HCT116 (cell line): Measurements from ENCODE around the gene HERC2. TPM values are rescaled to one million over a fixed set of nuclear protein-coding genes. Genes with fewer than 3 reads are reported as not detected.

ENCODE experiments used
- ATAC-seq: fragments of 200-7000 bp; cut with Tn5 transposase; 2 replicates; pipeline ENCODE4 v1.9.1; 2020; ENCODE audit warnings: mild to moderate bottlenecking, moderate library complexity
- BruUV-seq: library from RNA; stranded (reverse); fragments of 400-500 nt; replicated peaks from 2 replicates; lab custom pipeline; 2021; lab: Mats Ljungman, UMichigan
- CTCF ChIA-PET: fragments of 300-600 bp; sonication (Branson Sonifier 250); formaldehyde crosslinking; loops from one replicate; lab custom pipeline; 2021; ENCODE audit warnings: antibody characterized with exemption; lab: Charles Lee
- POLR2A ChIA-PET: fragments of 300-600, 350-600 bp; sonication (Branson Sonifier 250); formaldehyde crosslinking; loops from one replicate; lab custom pipeline; 2021; ENCODE audit warnings: antibody characterized with exemption; lab: Charles Lee
- RAD21 ChIA-PET, 2 experiments: fragments of 300-600 bp; sonication (Branson Sonifier 250); formaldehyde crosslinking; loops; one replicate each; lab custom pipeline; 2023; ENCODE audit warnings: low total read pairs in 2 of 2; ENCODE audit not compliant: uncharacterized antibody in 2 of 2, unreplicated experiment in 2 of 2, low non-redundant PET in 1 of 2; lab: Charles Lee
- DNase-seq: peaks from one replicate; pipeline ENCODE4 v3.0.0-alpha.2; 2010; ENCODE audit warnings: low read depth, low spot score
- H2AFZ ChIP-seq: fragments of 200-600 bp; shearing (Covaris generic), sonication (generic); 2 replicates; pipeline ENCODE4 v1.6.1; 2017; ENCODE audit warnings: low read depth, mixed run types, mixed read lengths, antibody characterized with exemption, low read length; ENCODE audit not compliant: poor library complexity, severe bottlenecking
- H3K27ac ChIP-seq: 2 replicates; pipeline ENCODE4 v1.5.1; 2012; ENCODE audit warnings: low read depth, low read length
- H3K27me3 ChIP-seq: fragments of 200-600 bp; sonication (generic); 2 replicates; pipeline ENCODE4 v1.6.1; 2016; ENCODE audit warnings: mixed run types, low read length, mixed read lengths; ENCODE audit not compliant: insufficient read depth
- H3K36me3 ChIP-seq, 2 experiments: fragments of 200-500 bp in 1 of 2; fragments of 200-600 bp in 1 of 2; sonication (Bioruptor generic) in 1 of 2; sonication (generic) in 1 of 2; 2 replicates each; pipeline versions ENCODE4 v1.5.1 to v1.6.1; 2014 to 2016; ENCODE audit warnings: low read length in 2 of 2, inconsistent platforms in 1 of 2, mixed read lengths in 1 of 2, mixed run types in 1 of 2; ENCODE audit not compliant: insufficient read depth in 2 of 2, control insufficient read depth in 1 of 2
- H3K4me1 ChIP-seq, 2 experiments: fragments of 200-600 bp in 1 of 2; sonication (generic) in 1 of 2; 2 replicates each; pipeline versions ENCODE4 v1.5.1 to v1.6.1; 2012 to 2017; ENCODE audit warnings: low read length in 2 of 2, inconsistent platforms in 1 of 2, mild to moderate bottlenecking in 1 of 2, mixed read lengths in 1 of 2, mixed run types in 1 of 2, moderate library complexity in 1 of 2; ENCODE audit not compliant: insufficient read depth in 2 of 2, control insufficient read depth in 1 of 2
- H3K4me2 ChIP-seq: fragments of 200-600 bp; sonication (generic); 2 replicates; pipeline ENCODE4 v1.6.1; 2017; ENCODE audit warnings: mixed run types, low read length, mixed read lengths
- H3K4me3 ChIP-seq, 2 experiments: fragments of 200-600 bp in 1 of 2; sonication (generic) in 1 of 2; replicated peaks in 1 of 2; 2 replicates each; pipeline ENCODE4 v1.5.1; 2011 to 2016; ENCODE audit warnings: low read length in 2 of 2, control low read depth in 1 of 2, low read depth in 1 of 2, mild to moderate bottlenecking in 1 of 2, mixed read lengths in 1 of 2, mixed run types in 1 of 2
- H3K79me2 ChIP-seq: fragments of 200-600 bp; sonication (generic); 2 replicates; pipeline ENCODE4 v1.6.1; 2017; ENCODE audit warnings: mild to moderate bottlenecking, mixed run types, low read length, moderate library complexity, mixed read lengths; ENCODE audit not compliant: insufficient read depth
- H3K9ac ChIP-seq: fragments of 200-600 bp; sonication (generic); 2 replicates; pipeline ENCODE4 v1.6.1; 2016; ENCODE audit warnings: low read length, mixed read lengths
- H3K9me2 ChIP-seq: fragments of 200-600 bp; sonication (generic), shearing (Covaris generic); 2 replicates; pipeline ENCODE4 v1.6.1; 2017; ENCODE audit warnings: mixed run types, mild to moderate bottlenecking, moderate library complexity; ENCODE audit not compliant: insufficient read depth
- H3K9me3 ChIP-seq, 2 experiments: fragments of 200-500 bp in 1 of 2; fragments of 200-600 bp in 1 of 2; sonication (Bioruptor generic) in 1 of 2; sonication (generic) in 1 of 2; 2 replicates each; pipeline ENCODE4 v1.6.1; 2014 to 2017; ENCODE audit warnings: low read length in 2 of 2, mixed read lengths in 2 of 2, inconsistent platforms in 1 of 2, low read depth in 1 of 2, mild to moderate bottlenecking in 1 of 2, mixed run types in 1 of 2, moderate library complexity in 1 of 2; ENCODE audit not compliant: control insufficient read depth in 1 of 2, insufficient read depth in 1 of 2
- H4K20me1 ChIP-seq: fragments of 200-600 bp; sonication (generic), shearing (Covaris generic); 2 replicates; pipeline ENCODE4 v1.6.1; 2017; ENCODE audit warnings: mixed run types, mild to moderate bottlenecking, moderate library complexity; ENCODE audit not compliant: insufficient read depth
- EGR1 ChIP-seq: IDR thresholded peaks from 2 replicates; pipeline ENCODE4 v1.6.1; 2012; ENCODE audit warnings: low read depth
- ELF1 ChIP-seq: IDR thresholded peaks from 2 replicates; pipeline ENCODE4 v1.6.1; 2012; ENCODE audit warnings: low read depth, borderline replicate concordance
- EZH2phosphoT487 ChIP-seq: fragments of 200-600 bp; IDR thresholded peaks from 2 replicates; pipeline ENCODE4 v1.6.1; 2018; ENCODE audit warnings: antibody characterized with exemption, borderline replicate concordance
- FOSL1 ChIP-seq: IDR thresholded peaks from 2 replicates; pipeline ENCODE4 v1.6.1; 2012; ENCODE audit warnings: low read depth
- POLR2A ChIP-seq: IDR thresholded peaks from 2 replicates; pipeline ENCODE4 v1.7.0; 2011; ENCODE audit warnings: borderline replicate concordance; ENCODE audit not compliant: insufficient read depth, insufficient read length; ENCODE audit errors: extremely low read depth
- RAD21 ChIP-seq: IDR thresholded peaks from 2 replicates; pipeline ENCODE4 v1.6.1; 2012; ENCODE audit warnings: low read depth, mild to moderate bottlenecking
- SIN3A ChIP-seq: IDR thresholded peaks from 2 replicates; pipeline ENCODE4 v1.6.1; 2012; ENCODE audit warnings: low read depth
- YY1 ChIP-seq: IDR thresholded peaks from 2 replicates; pipeline ENCODE4 v1.6.1; 2011; ENCODE audit warnings: low read length, low read depth, moderate library complexity, mild to moderate bottlenecking; ENCODE audit not compliant: insufficient replicate concordance; ENCODE audit errors: extremely low read depth
- ZFX ChIP-seq: fragments of 450-650 bp; IDR thresholded peaks from 2 replicates; pipeline ENCODE4 v1.6.1; 2017
- intact Hi-C: fragments of 100-400 bp; cut with micrococcal nuclease; formaldehyde crosslinking; loops from 2 replicates; pipeline ENCODE4 v1.10.0; 2022
- total RNA-seq: library from RNA; stranded (reverse); gene quantifications from one replicate; pipeline ENCODE4 v1.2.1, GENCODE V29; 2021; ENCODE audit not compliant: unreplicated experiment
- TF ChIP-seq, protein P1 (sequence below): IDR thresholded peaks from 2 replicates; pipeline ENCODE4 v1.6.1; 2011; ENCODE audit warnings: mild to moderate bottlenecking, low read length, moderate library complexity; ENCODE audit not compliant: insufficient replicate concordance; ENCODE audit errors: extremely low read depth
- TF ChIP-seq, protein P2 (sequence below): IDR thresholded peaks from 2 replicates; pipeline ENCODE4 v1.6.1; 2012
- TF ChIP-seq, protein P3 (sequence below), 3 experiments: fragments of 200-600 bp in 1 of 3; sonication (generic) in 1 of 3; IDR thresholded peaks in 2 of 3; conservative IDR thresholded peaks in 1 of 3; 2 replicates each; pipeline ENCODE4 v1.5.1; 2012 to 2017; ENCODE audit warnings: low read depth in 2 of 3, low read length in 2 of 3, antibody characterized with exemption in 1 of 3, borderline replicate concordance in 1 of 3, control low read depth in 1 of 3, mild to moderate bottlenecking in 1 of 3, mixed read lengths in 1 of 3, mixed run types in 1 of 3, moderate library complexity in 1 of 3; ENCODE audit not compliant: insufficient read depth in 1 of 3
- TF ChIP-seq, protein P4 (sequence below): IDR thresholded peaks from 2 replicates; pipeline ENCODE4 v1.6.1; 2012; ENCODE audit warnings: low read depth

The HERC2 gene
- total RNA-seq, 1 experiment from 2014 or later = 55.5 TPM

DNA sequence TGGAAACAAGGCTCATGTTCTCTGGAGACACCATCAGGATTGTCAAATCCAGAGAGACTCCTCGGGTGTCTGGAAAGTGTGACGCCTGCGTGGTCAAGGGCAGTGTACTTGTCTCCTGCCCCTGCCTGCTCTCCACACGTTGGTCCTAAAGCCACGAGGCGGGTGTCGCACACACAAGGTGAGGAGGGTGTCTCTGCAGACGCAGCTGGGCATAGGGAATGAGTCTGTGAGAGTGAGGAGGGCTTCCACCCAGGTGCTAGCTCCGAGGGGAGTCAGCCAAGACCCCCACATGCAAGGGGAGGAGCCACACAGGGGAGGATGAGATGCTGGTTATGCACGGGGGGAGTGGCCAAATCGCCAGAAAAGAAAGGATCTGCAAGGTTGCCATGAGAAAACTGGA lies 194.9 kb downstream of the HERC2 start (continued):
- TF ChIP-seq, protein P1, sequence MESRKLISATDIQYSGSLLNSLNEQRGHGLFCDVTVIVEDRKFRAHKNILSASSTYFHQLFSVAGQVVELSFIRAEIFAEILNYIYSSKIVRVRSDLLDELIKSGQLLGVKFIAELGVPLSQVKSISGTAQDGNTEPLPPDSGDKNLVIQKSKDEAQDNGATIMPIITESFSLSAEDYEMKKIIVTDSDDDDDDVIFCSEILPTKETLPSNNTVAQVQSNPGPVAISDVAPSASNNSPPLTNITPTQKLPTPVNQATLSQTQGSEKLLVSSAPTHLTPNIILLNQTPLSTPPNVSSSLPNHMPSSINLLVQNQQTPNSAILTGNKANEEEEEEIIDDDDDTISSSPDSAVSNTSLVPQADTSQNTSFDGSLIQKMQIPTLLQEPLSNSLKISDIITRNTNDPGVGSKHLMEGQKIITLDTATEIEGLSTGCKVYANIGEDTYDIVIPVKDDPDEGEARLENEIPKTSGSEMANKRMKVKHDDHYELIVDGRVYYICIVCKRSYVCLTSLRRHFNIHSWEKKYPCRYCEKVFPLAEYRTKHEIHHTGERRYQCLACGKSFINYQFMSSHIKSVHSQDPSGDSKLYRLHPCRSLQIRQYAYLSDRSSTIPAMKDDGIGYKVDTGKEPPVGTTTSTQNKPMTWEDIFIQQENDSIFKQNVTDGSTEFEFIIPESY = no peak
- TF ChIP-seq, protein P2, sequence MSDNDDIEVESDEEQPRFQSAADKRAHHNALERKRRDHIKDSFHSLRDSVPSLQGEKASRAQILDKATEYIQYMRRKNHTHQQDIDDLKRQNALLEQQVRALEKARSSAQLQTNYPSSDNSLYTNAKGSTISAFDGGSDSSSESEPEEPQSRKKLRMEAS = no peak
- TF ChIP-seq FOSL1 (no peak), YY1 (no peak), SIN3A (no peak), EGR1 (no peak)

DNA sequence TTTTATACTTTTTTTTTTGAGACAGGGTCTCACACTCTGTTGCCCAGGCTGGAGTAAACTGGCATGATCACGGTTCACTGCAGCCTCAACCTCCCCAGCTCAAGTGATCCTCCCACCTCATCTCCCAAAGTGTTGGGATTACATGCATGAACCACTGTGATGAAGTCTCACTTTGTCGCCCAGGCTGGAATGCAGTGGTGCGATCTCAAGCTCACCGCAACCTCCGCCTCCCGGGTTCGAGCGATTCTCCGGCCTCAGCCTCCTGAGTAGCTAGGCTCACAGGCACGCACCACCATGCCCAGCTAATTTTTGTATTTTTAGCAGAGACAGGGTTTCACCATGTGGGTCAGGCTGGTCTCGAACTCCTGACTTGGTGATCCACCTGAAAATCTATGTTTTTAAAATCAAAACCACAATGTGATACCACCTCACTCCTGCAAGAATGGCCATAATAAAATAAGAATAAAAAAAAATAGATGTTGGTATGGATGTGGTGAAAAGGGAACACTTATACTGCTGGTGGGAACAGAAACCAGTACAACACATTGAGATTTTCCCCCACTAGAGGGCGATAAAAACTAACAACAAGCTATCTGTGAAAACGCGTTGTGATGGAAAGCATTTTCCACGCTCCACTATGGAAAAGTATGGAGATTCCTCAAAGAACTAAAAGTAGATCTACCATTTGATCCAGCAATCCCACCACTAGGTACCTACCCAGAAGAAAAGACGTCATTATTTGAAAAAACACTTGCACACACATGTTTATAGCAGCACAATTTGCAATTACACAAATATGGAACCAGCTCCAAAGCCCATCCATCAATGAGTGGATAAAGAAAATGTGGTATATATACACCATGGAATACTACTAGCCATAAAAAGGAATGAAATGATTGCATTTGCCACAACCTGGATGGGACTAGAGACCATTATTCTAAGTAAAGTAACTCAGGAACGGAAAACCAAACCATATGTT lies 196.0 kb downstream of the HERC2 start:
- DNase-seq = peak; percentile 33
- H3K9me2 ChIP-seq = no peaks in the 10 kb centered on the region
- ChIA-PET POLR2A (no interaction called here), CTCF (interaction anchor here (0.6 to 1.8 kb wide), 14 partner anchors 9 to 1235 kb away, joined by 3 to 9 read pairs (median 3); no protein-coding TSS in a partner anchor), RAD21 (no interaction called here)
- no peak overlapping the region for H3K9ac ChIP-seq
- intact Hi-C loops = loop anchor here (10.0 kb wide), 1 partner anchor 849 kb away; no protein-coding TSS in a partner anchor
- no peak overlapping the region for H3K4me2 ChIP-seq
- no peak overlapping the region for H3K27ac ChIP-seq
- H3K27me3 ChIP-seq = no peaks in the 10 kb centered on the region
- H3K9me3 ChIP-seq = no peaks in the 10 kb centered on the region
- TF ChIP-seq POLR2A = no peak
- TF ChIP-seq, protein P3, sequence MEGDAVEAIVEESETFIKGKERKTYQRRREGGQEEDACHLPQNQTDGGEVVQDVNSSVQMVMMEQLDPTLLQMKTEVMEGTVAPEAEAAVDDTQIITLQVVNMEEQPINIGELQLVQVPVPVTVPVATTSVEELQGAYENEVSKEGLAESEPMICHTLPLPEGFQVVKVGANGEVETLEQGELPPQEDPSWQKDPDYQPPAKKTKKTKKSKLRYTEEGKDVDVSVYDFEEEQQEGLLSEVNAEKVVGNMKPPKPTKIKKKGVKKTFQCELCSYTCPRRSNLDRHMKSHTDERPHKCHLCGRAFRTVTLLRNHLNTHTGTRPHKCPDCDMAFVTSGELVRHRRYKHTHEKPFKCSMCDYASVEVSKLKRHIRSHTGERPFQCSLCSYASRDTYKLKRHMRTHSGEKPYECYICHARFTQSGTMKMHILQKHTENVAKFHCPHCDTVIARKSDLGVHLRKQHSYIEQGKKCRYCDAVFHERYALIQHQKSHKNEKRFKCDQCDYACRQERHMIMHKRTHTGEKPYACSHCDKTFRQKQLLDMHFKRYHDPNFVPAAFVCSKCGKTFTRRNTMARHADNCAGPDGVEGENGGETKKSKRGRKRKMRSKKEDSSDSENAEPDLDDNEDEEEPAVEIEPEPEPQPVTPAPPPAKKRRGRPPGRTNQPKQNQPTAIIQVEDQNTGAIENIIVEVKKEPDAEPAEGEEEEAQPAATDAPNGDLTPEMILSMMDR (IDR thresholded peaks at IDR 0.05 in 2 of 3, conservative IDR thresholded peaks at IDR 0.05 in 1 of 3; ENCODE audit: borderline replicate concordance in 1 of 3, insufficient read depth in 1 of 3, low read depth in 2 of 3, low read length in 2 of 3) = peak; percentile 24 to 68 (median 59); a peak in 5 of 6 replicates
- no peak for TF ChIP-seq ZFX
- no peak for TF ChIP-seq YY1
- TF ChIP-seq, protein P4, sequence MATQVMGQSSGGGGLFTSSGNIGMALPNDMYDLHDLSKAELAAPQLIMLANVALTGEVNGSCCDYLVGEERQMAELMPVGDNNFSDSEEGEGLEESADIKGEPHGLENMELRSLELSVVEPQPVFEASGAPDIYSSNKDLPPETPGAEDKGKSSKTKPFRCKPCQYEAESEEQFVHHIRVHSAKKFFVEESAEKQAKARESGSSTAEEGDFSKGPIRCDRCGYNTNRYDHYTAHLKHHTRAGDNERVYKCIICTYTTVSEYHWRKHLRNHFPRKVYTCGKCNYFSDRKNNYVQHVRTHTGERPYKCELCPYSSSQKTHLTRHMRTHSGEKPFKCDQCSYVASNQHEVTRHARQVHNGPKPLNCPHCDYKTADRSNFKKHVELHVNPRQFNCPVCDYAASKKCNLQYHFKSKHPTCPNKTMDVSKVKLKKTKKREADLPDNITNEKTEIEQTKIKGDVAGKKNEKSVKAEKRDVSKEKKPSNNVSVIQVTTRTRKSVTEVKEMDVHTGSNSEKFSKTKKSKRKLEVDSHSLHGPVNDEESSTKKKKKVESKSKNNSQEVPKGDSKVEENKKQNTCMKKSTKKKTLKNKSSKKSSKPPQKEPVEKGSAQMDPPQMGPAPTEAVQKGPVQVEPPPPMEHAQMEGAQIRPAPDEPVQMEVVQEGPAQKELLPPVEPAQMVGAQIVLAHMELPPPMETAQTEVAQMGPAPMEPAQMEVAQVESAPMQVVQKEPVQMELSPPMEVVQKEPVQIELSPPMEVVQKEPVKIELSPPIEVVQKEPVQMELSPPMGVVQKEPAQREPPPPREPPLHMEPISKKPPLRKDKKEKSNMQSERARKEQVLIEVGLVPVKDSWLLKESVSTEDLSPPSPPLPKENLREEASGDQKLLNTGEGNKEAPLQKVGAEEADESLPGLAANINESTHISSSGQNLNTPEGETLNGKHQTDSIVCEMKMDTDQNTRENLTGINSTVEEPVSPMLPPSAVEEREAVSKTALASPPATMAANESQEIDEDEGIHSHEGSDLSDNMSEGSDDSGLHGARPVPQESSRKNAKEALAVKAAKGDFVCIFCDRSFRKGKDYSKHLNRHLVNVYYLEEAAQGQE = no peak
- TF ChIP-seq RAD21 = peak; percentile 43; the same call in 1 of the 2 replicates
- TF ChIP-seq EZH2phosphoT487 = no peak
- TF ChIP-seq ELF1 = no peak
- H2AFZ ChIP-seq = no peak overlapping the region
- no peak overlapping the region for H3K4me3 ChIP-seq
- BruUV-seq = no TSS peak
- ATAC-seq = peak; percentile 51; the same call in 1 of the 2 replicates
- H4K20me1 ChIP-seq = no peaks in the 10 kb centered on the region
- H3K4me1 ChIP-seq = no peaks in the 10 kb centered on the region
- no peaks in the 10 kb centered on the region for H3K79me2 ChIP-seq
- H3K36me3 ChIP-seq = peaks cover 7 to 12% of the 10 kb centered on the region in 2 experiments; a peak in 3 of 4 replicates
